C4-2B (cell line): ENCODE measurements around the gene SSR1.

Source experiments
- ZFX ChIP-seq: fragments of 450-650 bp; IDR thresholded peaks from 2 replicates; pipeline ENCODE4 v1.6.1; 2017
- TF ChIP-seq, protein P1 (sequence below): fragments of 450-650 bp; conservative IDR thresholded peaks from 2 replicates; pipeline ENCODE4 v1.5.1; 2017; ENCODE audit warnings: mild to moderate bottlenecking

DNA sequence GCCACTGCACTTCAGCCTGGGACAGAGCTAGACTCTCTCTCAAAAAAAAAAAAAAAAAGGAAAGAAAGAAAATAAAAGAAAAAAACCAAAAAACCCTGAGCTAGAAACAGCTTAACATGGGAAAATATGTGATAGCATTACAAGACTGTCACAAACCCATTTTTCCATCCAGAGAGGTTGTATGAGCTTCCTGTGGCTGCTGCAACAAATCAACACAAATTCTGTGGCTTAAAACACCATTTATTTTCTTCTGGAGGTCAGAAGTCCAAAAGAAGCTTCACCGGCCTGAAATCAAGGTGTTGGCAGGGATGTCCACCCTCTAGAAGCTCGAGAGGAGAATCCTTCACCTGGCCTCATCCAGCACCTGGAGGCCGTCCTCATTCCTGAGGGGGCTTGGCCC lies 21.7 kb upstream of the SSR1 start:
- TF ChIP-seq, protein P1, sequence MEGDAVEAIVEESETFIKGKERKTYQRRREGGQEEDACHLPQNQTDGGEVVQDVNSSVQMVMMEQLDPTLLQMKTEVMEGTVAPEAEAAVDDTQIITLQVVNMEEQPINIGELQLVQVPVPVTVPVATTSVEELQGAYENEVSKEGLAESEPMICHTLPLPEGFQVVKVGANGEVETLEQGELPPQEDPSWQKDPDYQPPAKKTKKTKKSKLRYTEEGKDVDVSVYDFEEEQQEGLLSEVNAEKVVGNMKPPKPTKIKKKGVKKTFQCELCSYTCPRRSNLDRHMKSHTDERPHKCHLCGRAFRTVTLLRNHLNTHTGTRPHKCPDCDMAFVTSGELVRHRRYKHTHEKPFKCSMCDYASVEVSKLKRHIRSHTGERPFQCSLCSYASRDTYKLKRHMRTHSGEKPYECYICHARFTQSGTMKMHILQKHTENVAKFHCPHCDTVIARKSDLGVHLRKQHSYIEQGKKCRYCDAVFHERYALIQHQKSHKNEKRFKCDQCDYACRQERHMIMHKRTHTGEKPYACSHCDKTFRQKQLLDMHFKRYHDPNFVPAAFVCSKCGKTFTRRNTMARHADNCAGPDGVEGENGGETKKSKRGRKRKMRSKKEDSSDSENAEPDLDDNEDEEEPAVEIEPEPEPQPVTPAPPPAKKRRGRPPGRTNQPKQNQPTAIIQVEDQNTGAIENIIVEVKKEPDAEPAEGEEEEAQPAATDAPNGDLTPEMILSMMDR: no peak
- no peak for TF ChIP-seq ZFX
